ENCODE results near the gene CELF2.

DNA sequence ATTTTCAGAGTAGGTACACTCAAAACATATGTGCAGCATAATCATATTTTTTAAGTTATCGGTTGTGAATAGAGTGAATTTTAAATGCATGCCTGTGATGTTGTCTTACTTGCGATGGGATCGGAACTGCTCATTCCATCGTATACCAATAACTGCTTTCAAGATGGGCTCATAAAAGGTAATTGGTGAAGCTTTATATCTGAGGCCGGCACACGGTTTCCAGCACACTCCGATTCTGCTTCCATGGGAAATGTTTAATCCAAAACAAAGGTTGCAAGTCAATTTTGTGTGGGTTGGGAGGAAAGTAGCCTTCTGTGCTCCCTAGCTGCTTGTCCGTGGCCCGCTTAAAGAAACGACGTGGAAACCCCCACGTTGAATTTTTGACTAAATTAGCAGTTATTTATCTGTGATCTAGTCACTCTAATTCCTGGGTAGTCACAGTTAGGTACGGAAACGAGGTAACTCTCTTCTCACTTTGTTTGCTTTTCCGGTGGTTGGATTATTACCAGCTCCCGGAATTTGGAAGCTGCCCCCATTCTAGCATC is 10.1 kb upstream of the CELF2 start:
- TF ChIP-seq, protein P1, sequence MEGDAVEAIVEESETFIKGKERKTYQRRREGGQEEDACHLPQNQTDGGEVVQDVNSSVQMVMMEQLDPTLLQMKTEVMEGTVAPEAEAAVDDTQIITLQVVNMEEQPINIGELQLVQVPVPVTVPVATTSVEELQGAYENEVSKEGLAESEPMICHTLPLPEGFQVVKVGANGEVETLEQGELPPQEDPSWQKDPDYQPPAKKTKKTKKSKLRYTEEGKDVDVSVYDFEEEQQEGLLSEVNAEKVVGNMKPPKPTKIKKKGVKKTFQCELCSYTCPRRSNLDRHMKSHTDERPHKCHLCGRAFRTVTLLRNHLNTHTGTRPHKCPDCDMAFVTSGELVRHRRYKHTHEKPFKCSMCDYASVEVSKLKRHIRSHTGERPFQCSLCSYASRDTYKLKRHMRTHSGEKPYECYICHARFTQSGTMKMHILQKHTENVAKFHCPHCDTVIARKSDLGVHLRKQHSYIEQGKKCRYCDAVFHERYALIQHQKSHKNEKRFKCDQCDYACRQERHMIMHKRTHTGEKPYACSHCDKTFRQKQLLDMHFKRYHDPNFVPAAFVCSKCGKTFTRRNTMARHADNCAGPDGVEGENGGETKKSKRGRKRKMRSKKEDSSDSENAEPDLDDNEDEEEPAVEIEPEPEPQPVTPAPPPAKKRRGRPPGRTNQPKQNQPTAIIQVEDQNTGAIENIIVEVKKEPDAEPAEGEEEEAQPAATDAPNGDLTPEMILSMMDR (IDR thresholded peaks at IDR 0.05) = no peak
- no peak for TF ChIP-seq POLR2A (IDR thresholded peaks at IDR 0.05)

Measured in suprapubic skin (tissue), 3 donors.